OCI-M1 (cell line): ENCODE data around the gene PRKRA.
"Not testable (repeated sequence)": the region's sequence is repeated elsewhere in the genome, so short reads cannot be mapped to it uniquely, and the experiment has no call there.

Source experiments
- DNase-seq: peaks from one replicate; lab custom pipeline; 2025; lab: John Stamatoyannopoulos, UW

PRKRA gene

GRCh38 chr2:178457390-178457886 is 6.5 kb upstream of the PRKRA start:
- DNase-seq, result no peak

GRCh38 chr2:178455947-178456346 is 5.0 kb upstream of the PRKRA start:
- no peak for DNase-seq

- DNase-seq, result no peak
Observed at GRCh38 chr2:178452870-178453269, 1.9 kb upstream of the PRKRA start.

- DNase-seq, result no peak
Observed at GRCh38 chr2:178452334-178452733, 1.4 kb upstream of the PRKRA start.

GRCh38 chr2:178450524-178450773 is 526 bp downstream of the PRKRA start:
- DNase-seq, result no peak

- DNase-seq, result peak; percentile 44
Observed at GRCh38 chr2:178449700-178450523, 1.1 kb downstream of the PRKRA start.

- DNase-seq, result no peak
Observed at GRCh38 chr2:178448968-178449661, 1.9 kb downstream of the PRKRA start.

GRCh38 chr2:178441426-178441825 is 9.5 kb downstream of the PRKRA start:
- DNase-seq, result no peak

GRCh38 chr2:178436662-178437061 is 14.3 kb downstream of the PRKRA start:
- DNase-seq, result no peak

- DNase-seq, result no peak
Observed at GRCh38 chr2:178429336-178429735, 21.6 kb downstream of the PRKRA start.

- DNase-seq, result no peak
Observed at GRCh38 chr2:178428396-178428806, 22.6 kb downstream of the PRKRA start.

- DNase-seq, result no peak
Observed at GRCh38 chr2:178427458-178427857, 23.5 kb downstream of the PRKRA start.

GRCh38 chr2:178426388-178426787 is 24.6 kb downstream of the PRKRA start:
- DNase-seq, result no peak

GRCh38 chr2:178425255-178425827 is 25.6 kb downstream of the PRKRA start:
- no peak for DNase-seq

- not testable (repeated sequence) for DNase-seq
Observed at GRCh38 chr2:178423746-178424145, 27.2 kb downstream of the PRKRA start.

GRCh38 chr2:178422097-178422496 is 28.9 kb downstream of the PRKRA start:
- no peak for DNase-seq

- DNase-seq, result no peak
Observed at GRCh38 chr2:178420463-178420999, 30.4 kb downstream of the PRKRA start.

GRCh38 chr2:178419123-178419522 is 31.9 kb downstream of the PRKRA start:
- DNase-seq, result peak; percentile 24

- DNase-seq, result no peak
Observed at GRCh38 chr2:178418426-178418825, 32.5 kb downstream of the PRKRA start.

GRCh38 chr2:178417916-178418315 is 33.1 kb downstream of the PRKRA start:
- no peak for DNase-seq

- DNase-seq, result no peak
Observed at GRCh38 chr2:178415979-178416378, 35.0 kb downstream of the PRKRA start.

GRCh38 chr2:178414266-178415247 is 36.4 kb downstream of the PRKRA start:
- DNase-seq, result peak; percentile 98
